Breast epithelium (tissue), 4 donors: ENCODE measurements around the gene ETFA. TPM values are rescaled to one million over a fixed set of nuclear protein-coding genes. Genes with fewer than 3 reads are reported as not detected.

Source experiments
- DNase-seq, 2 donors: peaks; one replicate each; pipeline ENCODE4 v3.0.0-alpha.2; 2019; ENCODE audit warnings: low spot score in 2 of 2
- H3K27ac ChIP-seq, 2 donors: fragments of 200-600 bp; sonication (generic) in 1 of 2; one replicate each; pipeline ENCODE4 v1.5.1; 2016 to 2019; ENCODE audit warnings: mild to moderate bottlenecking in 1 of 2
- H3K27me3 ChIP-seq, 2 donors: fragments of 200-600 bp; sonication (generic) in 1 of 2; one replicate each; pipeline versions ENCODE4 v1.5.1 to v1.6.0; 2017 to 2019; ENCODE audit warnings: control low read depth in 1 of 2, mild to moderate bottlenecking in 1 of 2
- H3K36me3 ChIP-seq: fragments of 200-600 bp; one replicate; pipeline ENCODE4 v1.5.1; 2019
- H3K4me1 ChIP-seq, 2 donors: fragments of 200-600 bp; sonication (generic); one replicate each; pipeline ENCODE4 v1.5.1; 2016 to 2019; ENCODE audit warnings: control low read depth in 1 of 2
- H3K4me3 ChIP-seq, 3 donors: fragments of 200-600 bp; sonication (generic); 1 replicate in 2 of 3; 2 replicates in 1 of 3; pipeline ENCODE4 v1.5.1; 2016 to 2019; ENCODE audit warnings: mild to moderate bottlenecking in 3 of 3, moderate library complexity in 2 of 3
- H3K9me3 ChIP-seq, 2 donors: fragments of 200-600 bp; sonication (generic) in 1 of 2; one replicate each; pipeline ENCODE4 v1.5.1; 2016 to 2019; ENCODE audit warnings: control low read depth in 1 of 2
- POLR2A ChIP-seq: fragments of 450-650 bp; IDR thresholded peaks from one replicate; pipeline ENCODE4 v1.6.1; 2016; ENCODE audit warnings: antibody characterized with exemption, mild to moderate bottlenecking, moderate library complexity
- POLR2AphosphoS5 ChIP-seq, 3 donors: sonication (generic); formaldehyde crosslinking; IDR thresholded peaks; one replicate each; pipeline ENCODE4 v1.6.1; 2017; ENCODE audit warnings: antibody characterized with exemption in 3 of 3
- intact Hi-C: fragments of 100-400 bp; cut with DNase I; formaldehyde crosslinking; loops from one replicate; pipeline ENCODE4 v1.15.1; 2023; ENCODE audit warnings: low total_unique reads
- total RNA-seq, 3 donors: library from RNA; depleted of rRNA; stranded (reverse); fragments of >200 nt; gene quantifications; one replicate each; pipeline ENCODE4 v1.1.0, GENCODE V29; 2016
- TF ChIP-seq, protein P1 (sequence below), 3 donors: fragments of 450-650 bp; IDR thresholded peaks; one replicate each; pipeline ENCODE4 v1.5.1; 2016 to 2017; ENCODE audit warnings: antibody characterized with exemption in 3 of 3, mild to moderate bottlenecking in 3 of 3, moderate library complexity in 3 of 3

ETFA gene
- total RNA-seq, 3 donors from 2014 or later = 96.0 to 108 (median 108) TPM

- peaks cover 12 to 15% of the 10 kb centered on the region in 2 donors for H3K4me1 ChIP-seq
- H3K36me3 ChIP-seq = no peaks in the 10 kb centered on the region
- H3K27me3 ChIP-seq = peaks cover 26 to 99% of the 10 kb centered on the region in 2 donors
- DNase-seq = no peak
- no peaks in the 10 kb centered on the region for H3K9me3 ChIP-seq
- TF ChIP-seq, protein P1, sequence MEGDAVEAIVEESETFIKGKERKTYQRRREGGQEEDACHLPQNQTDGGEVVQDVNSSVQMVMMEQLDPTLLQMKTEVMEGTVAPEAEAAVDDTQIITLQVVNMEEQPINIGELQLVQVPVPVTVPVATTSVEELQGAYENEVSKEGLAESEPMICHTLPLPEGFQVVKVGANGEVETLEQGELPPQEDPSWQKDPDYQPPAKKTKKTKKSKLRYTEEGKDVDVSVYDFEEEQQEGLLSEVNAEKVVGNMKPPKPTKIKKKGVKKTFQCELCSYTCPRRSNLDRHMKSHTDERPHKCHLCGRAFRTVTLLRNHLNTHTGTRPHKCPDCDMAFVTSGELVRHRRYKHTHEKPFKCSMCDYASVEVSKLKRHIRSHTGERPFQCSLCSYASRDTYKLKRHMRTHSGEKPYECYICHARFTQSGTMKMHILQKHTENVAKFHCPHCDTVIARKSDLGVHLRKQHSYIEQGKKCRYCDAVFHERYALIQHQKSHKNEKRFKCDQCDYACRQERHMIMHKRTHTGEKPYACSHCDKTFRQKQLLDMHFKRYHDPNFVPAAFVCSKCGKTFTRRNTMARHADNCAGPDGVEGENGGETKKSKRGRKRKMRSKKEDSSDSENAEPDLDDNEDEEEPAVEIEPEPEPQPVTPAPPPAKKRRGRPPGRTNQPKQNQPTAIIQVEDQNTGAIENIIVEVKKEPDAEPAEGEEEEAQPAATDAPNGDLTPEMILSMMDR (IDR thresholded peaks at IDR 0.05) = no peak
- TF ChIP-seq POLR2AphosphoS5 (IDR thresholded peaks at IDR 0.05) (no peak), POLR2A (no peak)
- intact Hi-C loops = no loop called here
- H3K4me3 ChIP-seq = peak overlapping the region in 1 of 3 donors; percentile 34
- no peak overlapping the region for H3K27ac ChIP-seq
Measured at GRCh38 chr15:76337696-76338485, 26.6 kb upstream of the ETFA start.

DNA sequence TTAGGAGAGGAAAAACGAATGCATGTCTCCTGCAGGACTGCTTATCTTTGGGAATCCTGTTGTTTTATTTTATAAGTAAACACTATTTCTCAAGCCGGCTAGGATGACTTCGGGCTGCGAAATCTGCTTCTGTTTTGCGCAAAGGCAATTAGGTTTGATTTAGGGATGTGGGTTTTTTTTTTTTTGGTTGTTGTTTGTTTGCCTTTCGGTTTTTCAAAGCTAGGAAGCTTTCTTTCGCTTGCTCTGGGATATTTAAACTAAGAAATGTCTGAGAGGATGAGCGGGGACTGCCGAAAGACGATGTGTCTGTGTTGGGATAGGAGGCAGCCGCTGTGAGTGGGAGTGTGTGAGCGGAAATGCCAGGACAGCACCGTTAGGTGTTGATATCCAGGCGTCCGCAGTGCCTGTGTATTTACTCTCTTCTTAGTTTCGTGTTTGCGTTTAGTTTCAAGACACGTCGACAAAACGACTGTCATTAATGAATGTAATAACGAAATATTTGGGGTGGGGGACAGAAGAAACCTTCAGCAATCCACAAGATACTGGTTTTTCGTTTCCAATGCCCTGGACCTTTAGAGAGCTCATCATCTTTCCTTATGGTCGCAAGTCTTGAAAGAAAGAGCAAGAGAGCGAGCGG lies 25.9 kb upstream of the ETFA start:
- no peak overlapping the region for H3K27ac ChIP-seq
- H3K27me3 ChIP-seq = peaks cover 19 to 92% of the 10 kb centered on the region in 2 donors

GRCh38 chr15:76336254-76337058 lies 25.2 kb upstream of the ETFA start, which contains the start of gene ISL2:
TSS of gene ISL2 (plus strand) at chr15:76336773. CDS start at chr15:76336884, 111 bp downstream.
- Histone ChIP-seq H3K27me3 (peaks cover 16 to 84% of the 10 kb centered on the region in 2 donors), H3K27ac (no peak within 1 kb of the TSS), H3K4me3 (peak within 1 kb of the TSS; percentile 2 to 53 (median 4)), H3K4me1 (peaks cover 5 to 12% of the 10 kb centered on the region in 2 donors), H3K36me3 (no peaks in the 10 kb centered on the region), H3K9me3 (no peaks in the 10 kb centered on the region)
- DNase-seq = no peak
- TF ChIP-seq POLR2A (no peak), POLR2AphosphoS5 (IDR thresholded peaks at IDR 0.05) (no peak)
- TF ChIP-seq, protein P1 (IDR thresholded peaks at IDR 0.05) = no peak
- intact Hi-C loops = no loop called here

More for the DNA sequence above, 25.9 kb upstream of the ETFA start:
- no peak for TF ChIP-seq POLR2AphosphoS5 (IDR thresholded peaks at IDR 0.05)
- TF ChIP-seq POLR2A = no peak
- DNase-seq = no peak
- Histone ChIP-seq H3K4me1 (peaks cover 8 to 12% of the 10 kb centered on the region in 2 donors), H3K9me3 (no peaks in the 10 kb centered on the region), H3K4me3 (peak overlapping the region in 2 of 3 donors; percentile 4 to 53), H3K36me3 (no peaks in the 10 kb centered on the region)
- intact Hi-C loops = no loop called here

GRCh38 chr15:76335307-76336253 lies 24.3 kb upstream of the ETFA start:
- Histone ChIP-seq H3K9me3 (no peaks in the 10 kb centered on the region), H3K4me3 (peak overlapping the region in 1 of 3 donors; percentile 53), H3K27ac (no peak overlapping the region), H3K4me1 (peaks cover 0 to 9% of the 10 kb centered on the region in 2 donors), H3K36me3 (no peaks in the 10 kb centered on the region), H3K27me3 (peaks cover 12 to 76% of the 10 kb centered on the region in 2 donors)
- intact Hi-C loops = no loop called here
- no peak for DNase-seq
- TF ChIP-seq POLR2AphosphoS5 (IDR thresholded peaks at IDR 0.05) = no peak
- no peak for TF ChIP-seq POLR2A
- TF ChIP-seq, protein P1 (IDR thresholded peaks at IDR 0.05) = no peak
